Panc1 (cell line): ENCODE results near the gene CYGB. TPM values are rescaled to one million over a fixed set of nuclear protein-coding genes. Genes with fewer than 3 reads are reported as not detected.

Experiments used
- ATAC-seq: fragments of 200-7000 bp; cut with Tn5 transposase; 2 replicates; pipeline ENCODE4 v1.9.1; 2020; ENCODE audit warnings: mild to moderate bottlenecking, moderate library complexity
- BruUV-seq: library from RNA; stranded (reverse); fragments of 400-500 nt; replicated peaks from 2 replicates; lab custom pipeline; 2021; lab: Mats Ljungman, UMichigan
- CTCF ChIA-PET: fragments of 300-600 bp; sonication (Branson Sonifier 250); formaldehyde crosslinking; loops from one replicate; lab custom pipeline; 2022; ENCODE audit warnings: antibody characterized with exemption; lab: Charles Lee
- POLR2A ChIA-PET: fragments of 300-600 bp; sonication (Branson Sonifier 250); formaldehyde crosslinking; loops from one replicate; lab custom pipeline; 2022; ENCODE audit warnings: antibody characterized with exemption; lab: Charles Lee
- DNase-seq: peaks from one replicate; pipeline ENCODE4 v3.0.0-alpha.2; 2010; ENCODE audit warnings: low read depth, low spot score
- H3K27ac ChIP-seq: 2 replicates; pipeline ENCODE4 v1.5.1; 2011; ENCODE audit warnings: mild to moderate bottlenecking, low read length, inconsistent platforms
- H3K27me3 ChIP-seq: fragments of 200-500 bp; sonication (Bioruptor generic); 2 replicates; pipeline ENCODE4 v1.6.0; 2014; ENCODE audit warnings: low read length, inconsistent platforms; ENCODE audit not compliant: control insufficient read depth, insufficient read depth
- H3K36me3 ChIP-seq: fragments of 200-500 bp; sonication (Bioruptor generic); 2 replicates; pipeline ENCODE4 v1.5.1; 2014; ENCODE audit warnings: inconsistent platforms, mild to moderate bottlenecking, low read length, moderate library complexity; ENCODE audit not compliant: control insufficient read depth, insufficient read depth
- H3K4me1 ChIP-seq: 2 replicates; pipeline ENCODE4 v1.5.1; 2011; ENCODE audit warnings: inconsistent platforms, mild to moderate bottlenecking, low read length, moderate library complexity; ENCODE audit not compliant: control insufficient read depth, insufficient read depth
- H3K4me3 ChIP-seq, 2 experiments: 2 replicates each; pipeline ENCODE4 v1.5.1; 2011 to 2012; ENCODE audit warnings: low read depth in 2 of 2, low read length in 2 of 2, mild to moderate bottlenecking in 2 of 2, inconsistent platforms in 1 of 2, moderate library complexity in 1 of 2
- H3K9me3 ChIP-seq: fragments of 200-500 bp; sonication (Bioruptor generic); 2 replicates; pipeline ENCODE4 v1.5.1; 2014; ENCODE audit warnings: low read depth, mild to moderate bottlenecking, inconsistent platforms, low read length, moderate library complexity; ENCODE audit not compliant: control insufficient read depth, insufficient read depth
- POLR2AphosphoS5 ChIP-seq: IDR thresholded peaks from 2 replicates; pipeline ENCODE4 v1.6.1; 2012; ENCODE audit warnings: mild to moderate bottlenecking, low read depth, low read length, moderate library complexity
- SIN3A ChIP-seq: IDR thresholded peaks from 2 replicates; pipeline ENCODE4 v1.6.1; 2012; ENCODE audit warnings: low read depth, mild to moderate bottlenecking, low read length, moderate library complexity, borderline replicate concordance; ENCODE audit not compliant: insufficient read depth
- TCF7L2 ChIP-seq: IDR thresholded peaks from 2 replicates; pipeline ENCODE4 v1.6.1; 2011; ENCODE audit warnings: mild to moderate bottlenecking, low read depth, low read length, inconsistent platforms
- in situ Hi-C: cut with HindIII; loops from 2 replicates; pipeline ENCODE4 v1.10.0; 2016; ENCODE audit warnings: low sequenced_read_pairs, low pct_unique_long_range_greater_than_20kb
- intact Hi-C: fragments of 100-400 bp; cut with micrococcal nuclease; formaldehyde crosslinking; loops from one replicate; pipeline ENCODE4 v1.10.0; 2022; ENCODE audit not compliant: unreplicated experiment
- total RNA-seq: library from RNA; stranded (reverse); gene quantifications from one replicate; pipeline ENCODE4 v1.2.1, GENCODE V29; 2021; ENCODE audit not compliant: unreplicated experiment
- TF ChIP-seq, protein P1 (sequence below): fragments of 450-650 bp; IDR thresholded peaks from 2 replicates; pipeline ENCODE4 v1.5.1; 2017; ENCODE audit warnings: mild to moderate bottlenecking
- TF ChIP-seq, protein P2 (sequence below), 2 experiments: IDR thresholded peaks; 2 replicates each; pipeline ENCODE4 v1.6.1; 2011 to 2012; ENCODE audit warnings: low read depth in 2 of 2, control low read depth in 1 of 2, low read length in 1 of 2, mild to moderate bottlenecking in 1 of 2, moderate library complexity in 1 of 2; ENCODE audit not compliant: insufficient read depth in 1 of 2

The CYGB gene
- total RNA-seq, 1 experiment from 2014 or later = 6.0 TPM

DNA sequence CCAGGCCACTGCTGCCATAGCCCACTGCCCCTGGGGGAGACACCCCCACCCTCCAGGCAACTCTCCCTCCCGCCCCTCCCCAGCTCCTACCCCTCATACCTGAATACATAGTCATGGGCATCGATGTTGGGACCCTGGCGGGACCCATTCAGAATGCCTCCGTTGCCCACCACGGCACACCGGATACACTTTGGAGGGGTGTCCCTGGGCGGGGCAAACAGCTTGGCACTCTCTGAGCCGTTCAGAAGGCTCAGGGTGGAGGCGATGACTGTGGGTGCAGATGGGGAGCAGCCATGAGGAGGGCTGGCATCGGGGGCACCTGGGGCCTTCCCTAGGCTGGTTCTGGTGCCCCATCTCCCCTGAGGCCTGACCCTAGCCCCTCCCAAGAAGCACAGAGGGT lies 35.6 kb upstream of the CYGB start:
- Histone ChIP-seq H3K9me3 (no peaks in the 10 kb centered on the region), H3K27ac (no peak overlapping the region), H3K4me1 (peaks cover 21% of the 10 kb centered on the region), H3K36me3 (no peaks in the 10 kb centered on the region), H3K4me3 (no peak overlapping the region), H3K27me3 (no peaks in the 10 kb centered on the region)
- in situ Hi-C loops (no loop called here), intact Hi-C loops (no loop called here)
- ATAC-seq (no peak), DNase-seq (no peak)
- ChIA-PET CTCF (no interaction called here), POLR2A (no interaction called here)
- TF ChIP-seq SIN3A (no peak), TCF7L2 (no peak), POLR2AphosphoS5 (no peak)
- TF ChIP-seq, protein P1, sequence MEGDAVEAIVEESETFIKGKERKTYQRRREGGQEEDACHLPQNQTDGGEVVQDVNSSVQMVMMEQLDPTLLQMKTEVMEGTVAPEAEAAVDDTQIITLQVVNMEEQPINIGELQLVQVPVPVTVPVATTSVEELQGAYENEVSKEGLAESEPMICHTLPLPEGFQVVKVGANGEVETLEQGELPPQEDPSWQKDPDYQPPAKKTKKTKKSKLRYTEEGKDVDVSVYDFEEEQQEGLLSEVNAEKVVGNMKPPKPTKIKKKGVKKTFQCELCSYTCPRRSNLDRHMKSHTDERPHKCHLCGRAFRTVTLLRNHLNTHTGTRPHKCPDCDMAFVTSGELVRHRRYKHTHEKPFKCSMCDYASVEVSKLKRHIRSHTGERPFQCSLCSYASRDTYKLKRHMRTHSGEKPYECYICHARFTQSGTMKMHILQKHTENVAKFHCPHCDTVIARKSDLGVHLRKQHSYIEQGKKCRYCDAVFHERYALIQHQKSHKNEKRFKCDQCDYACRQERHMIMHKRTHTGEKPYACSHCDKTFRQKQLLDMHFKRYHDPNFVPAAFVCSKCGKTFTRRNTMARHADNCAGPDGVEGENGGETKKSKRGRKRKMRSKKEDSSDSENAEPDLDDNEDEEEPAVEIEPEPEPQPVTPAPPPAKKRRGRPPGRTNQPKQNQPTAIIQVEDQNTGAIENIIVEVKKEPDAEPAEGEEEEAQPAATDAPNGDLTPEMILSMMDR = no peak
- TF ChIP-seq, protein P2, sequence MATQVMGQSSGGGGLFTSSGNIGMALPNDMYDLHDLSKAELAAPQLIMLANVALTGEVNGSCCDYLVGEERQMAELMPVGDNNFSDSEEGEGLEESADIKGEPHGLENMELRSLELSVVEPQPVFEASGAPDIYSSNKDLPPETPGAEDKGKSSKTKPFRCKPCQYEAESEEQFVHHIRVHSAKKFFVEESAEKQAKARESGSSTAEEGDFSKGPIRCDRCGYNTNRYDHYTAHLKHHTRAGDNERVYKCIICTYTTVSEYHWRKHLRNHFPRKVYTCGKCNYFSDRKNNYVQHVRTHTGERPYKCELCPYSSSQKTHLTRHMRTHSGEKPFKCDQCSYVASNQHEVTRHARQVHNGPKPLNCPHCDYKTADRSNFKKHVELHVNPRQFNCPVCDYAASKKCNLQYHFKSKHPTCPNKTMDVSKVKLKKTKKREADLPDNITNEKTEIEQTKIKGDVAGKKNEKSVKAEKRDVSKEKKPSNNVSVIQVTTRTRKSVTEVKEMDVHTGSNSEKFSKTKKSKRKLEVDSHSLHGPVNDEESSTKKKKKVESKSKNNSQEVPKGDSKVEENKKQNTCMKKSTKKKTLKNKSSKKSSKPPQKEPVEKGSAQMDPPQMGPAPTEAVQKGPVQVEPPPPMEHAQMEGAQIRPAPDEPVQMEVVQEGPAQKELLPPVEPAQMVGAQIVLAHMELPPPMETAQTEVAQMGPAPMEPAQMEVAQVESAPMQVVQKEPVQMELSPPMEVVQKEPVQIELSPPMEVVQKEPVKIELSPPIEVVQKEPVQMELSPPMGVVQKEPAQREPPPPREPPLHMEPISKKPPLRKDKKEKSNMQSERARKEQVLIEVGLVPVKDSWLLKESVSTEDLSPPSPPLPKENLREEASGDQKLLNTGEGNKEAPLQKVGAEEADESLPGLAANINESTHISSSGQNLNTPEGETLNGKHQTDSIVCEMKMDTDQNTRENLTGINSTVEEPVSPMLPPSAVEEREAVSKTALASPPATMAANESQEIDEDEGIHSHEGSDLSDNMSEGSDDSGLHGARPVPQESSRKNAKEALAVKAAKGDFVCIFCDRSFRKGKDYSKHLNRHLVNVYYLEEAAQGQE (IDR thresholded peaks at IDR 0.05; ENCODE audit: insufficient read depth in 1 of 2, low read depth in 2 of 2, low read length in 1 of 2) = no peak
- no TSS peak for BruUV-seq

DNA sequence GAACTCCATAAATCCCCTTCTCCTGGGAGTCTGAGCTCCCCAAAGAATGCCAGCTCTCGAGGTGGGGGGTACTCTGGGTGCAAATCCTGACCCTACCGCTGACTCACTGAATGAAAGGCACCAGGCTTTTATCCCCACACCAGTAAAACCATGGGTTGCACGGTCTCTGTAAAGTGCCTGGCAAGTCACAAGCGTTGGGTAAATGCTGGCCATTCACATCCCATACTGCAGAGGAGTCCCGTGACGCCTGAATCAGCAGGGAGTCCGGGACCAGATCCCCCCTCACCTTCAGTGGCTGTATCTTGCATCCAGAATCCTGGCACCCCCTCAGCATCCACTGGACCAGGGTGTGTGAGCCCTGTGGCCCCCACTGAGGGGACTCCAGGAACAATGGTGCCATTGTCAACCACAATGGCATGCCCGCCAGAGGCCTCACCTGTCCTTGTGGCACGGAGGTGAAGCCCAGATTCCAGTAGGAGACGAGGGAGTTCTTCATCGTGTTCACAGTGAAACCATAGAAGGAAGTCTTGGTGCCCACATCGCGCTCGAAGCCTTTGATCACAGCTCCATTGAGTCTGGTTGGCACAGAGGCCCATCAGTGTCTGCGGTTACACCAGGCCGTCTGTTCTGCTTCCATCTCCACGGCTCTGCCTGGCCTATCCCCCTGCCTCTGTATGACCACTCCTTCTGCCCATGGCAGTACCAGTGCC lies 34.8 kb upstream of the CYGB start:
- Histone ChIP-seq H3K36me3 (no peaks in the 10 kb centered on the region), H3K27me3 (no peaks in the 10 kb centered on the region), H3K9me3 (no peaks in the 10 kb centered on the region), H3K4me3 (no peak overlapping the region), H3K27ac (no peak overlapping the region), H3K4me1 (peaks cover 29% of the 10 kb centered on the region)
- no TSS peak for BruUV-seq
- DNase-seq = no peak
- in situ Hi-C loops = no loop called here
- TF ChIP-seq, protein P1 = no peak
- TF ChIP-seq, protein P2 (IDR thresholded peaks at IDR 0.05; ENCODE audit: insufficient read depth in 1 of 2, low read depth in 2 of 2, low read length in 1 of 2) = no peak
- TF ChIP-seq SIN3A (no peak), POLR2AphosphoS5 (no peak), TCF7L2 (no peak)
- intact Hi-C loops = no loop called here
- ChIA-PET POLR2A (interaction anchor here (0.5 to 1.1 kb wide), 2 partner anchors 74 to 199 kb away, joined by 3 read pairs; no protein-coding TSS in a partner anchor), CTCF (interaction anchor here (0.6 kb wide), 1 partner anchor 109 kb away, joined by 3 read pairs; no protein-coding TSS in a partner anchor)
- no peak for ATAC-seq
